Neutrophil (primary cell): ENCODE data around the gene ST13.
"Not testable (repeated sequence)": the region's sequence is repeated elsewhere in the genome, so short reads cannot be mapped to it uniquely, and the experiment has no call there.

ENCODE experiments used
- H3K27ac ChIP-seq: fragments of 200-600 bp; sonication (generic); 2 replicates; pipeline ENCODE4 v1.5.1; 2016; ENCODE audit warnings: mild to moderate bottlenecking, moderate library complexity
- H3K27me3 ChIP-seq: fragments of 200-600 bp; sonication (generic); 2 replicates; pipeline ENCODE4 v1.6.0; 2016; ENCODE audit warnings: mild to moderate bottlenecking
- H3K36me3 ChIP-seq: fragments of 200-600 bp; sonication (generic); 2 replicates; pipeline ENCODE4 v1.5.1; 2017
- H3K4me1 ChIP-seq, 2 experiments: fragments of 200-600 bp in 1 of 2; sonication (generic) in 1 of 2; 1 replicate in 1 of 2; 2 replicates in 1 of 2; pipeline versions ENCODE4 v1.5.1 to v1.6.1; 2013 to 2016; ENCODE audit warnings: low read depth in 1 of 2, low read length in 1 of 2, mild to moderate bottlenecking in 1 of 2, moderate library complexity in 1 of 2; ENCODE audit not compliant: control insufficient read depth in 1 of 2, insufficient read depth in 1 of 2
- H3K4me3 ChIP-seq, 2 experiments: fragments of 200-600 bp in 1 of 2; sonication (generic) in 1 of 2; 1 replicate in 1 of 2; 2 replicates in 1 of 2; pipeline ENCODE4 v1.5.1; 2013 to 2016; ENCODE audit warnings: low read depth in 1 of 2, low read length in 1 of 2, mild to moderate bottlenecking in 1 of 2, moderate library complexity in 1 of 2
- H3K9me3 ChIP-seq: fragments of 200-600 bp; sonication (generic); 2 replicates; pipeline ENCODE4 v1.5.1; 2016
- TF ChIP-seq, protein P1 (sequence below): fragments of 200-600 bp; sonication (generic); IDR thresholded peaks from 2 replicates; pipeline ENCODE4 v1.5.1; 2016; ENCODE audit warnings: antibody characterized with exemption

ST13 gene

DNA sequence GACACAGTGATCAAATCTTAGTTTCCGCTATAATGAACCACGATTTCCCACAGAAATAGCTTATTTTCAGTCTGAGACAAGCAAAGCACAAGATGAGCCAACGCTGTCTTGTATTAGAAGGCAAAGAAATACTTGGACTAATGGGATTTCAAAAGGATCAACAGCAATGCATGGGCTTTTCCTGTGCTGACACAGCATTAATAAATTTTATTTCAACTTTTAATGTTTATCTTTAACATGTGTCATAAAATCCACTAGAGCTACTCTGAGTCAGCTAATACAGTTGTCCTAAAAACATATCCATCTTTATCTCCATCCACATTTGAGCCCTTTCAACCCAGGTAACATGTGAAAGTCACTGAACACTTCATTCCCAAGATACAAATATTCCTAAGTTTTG, 21.8 kb downstream of the ST13 start:
- Histone ChIP-seq H3K27me3 (no peaks in the 10 kb centered on the region), H3K9me3 (no peaks in the 10 kb centered on the region), H3K4me1 (no peaks in the 10 kb centered on the region), H3K36me3 (peaks cover 76% of the 10 kb centered on the region), H3K4me3 (no peak overlapping the region), H3K27ac (no peak overlapping the region)
- TF ChIP-seq, protein P1, sequence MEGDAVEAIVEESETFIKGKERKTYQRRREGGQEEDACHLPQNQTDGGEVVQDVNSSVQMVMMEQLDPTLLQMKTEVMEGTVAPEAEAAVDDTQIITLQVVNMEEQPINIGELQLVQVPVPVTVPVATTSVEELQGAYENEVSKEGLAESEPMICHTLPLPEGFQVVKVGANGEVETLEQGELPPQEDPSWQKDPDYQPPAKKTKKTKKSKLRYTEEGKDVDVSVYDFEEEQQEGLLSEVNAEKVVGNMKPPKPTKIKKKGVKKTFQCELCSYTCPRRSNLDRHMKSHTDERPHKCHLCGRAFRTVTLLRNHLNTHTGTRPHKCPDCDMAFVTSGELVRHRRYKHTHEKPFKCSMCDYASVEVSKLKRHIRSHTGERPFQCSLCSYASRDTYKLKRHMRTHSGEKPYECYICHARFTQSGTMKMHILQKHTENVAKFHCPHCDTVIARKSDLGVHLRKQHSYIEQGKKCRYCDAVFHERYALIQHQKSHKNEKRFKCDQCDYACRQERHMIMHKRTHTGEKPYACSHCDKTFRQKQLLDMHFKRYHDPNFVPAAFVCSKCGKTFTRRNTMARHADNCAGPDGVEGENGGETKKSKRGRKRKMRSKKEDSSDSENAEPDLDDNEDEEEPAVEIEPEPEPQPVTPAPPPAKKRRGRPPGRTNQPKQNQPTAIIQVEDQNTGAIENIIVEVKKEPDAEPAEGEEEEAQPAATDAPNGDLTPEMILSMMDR, result no peak

DNA sequence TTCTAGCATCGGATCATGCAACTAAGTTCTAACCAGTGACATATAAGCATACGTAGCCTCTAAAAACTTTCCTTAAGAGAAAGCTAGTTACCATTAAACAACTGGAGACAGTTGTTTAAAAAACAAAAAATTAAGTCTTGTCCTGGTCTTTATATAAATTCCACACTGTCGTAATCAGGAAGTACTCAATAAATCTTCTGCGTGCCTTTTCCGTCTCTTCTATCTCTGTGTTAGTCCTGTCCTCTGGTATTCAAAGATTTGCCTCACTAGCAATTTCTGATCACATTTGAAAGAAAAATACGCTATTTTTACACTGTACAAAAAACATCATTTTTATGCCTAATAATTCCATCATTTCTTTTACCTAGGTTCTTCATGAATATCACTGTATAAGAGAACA, 27.3 kb downstream of the ST13 start:
- Histone ChIP-seq H3K36me3 (peaks cover 71% of the 10 kb centered on the region), H3K27ac (no peak overlapping the region)
- TF ChIP-seq, protein P1, result no peak

DNA sequence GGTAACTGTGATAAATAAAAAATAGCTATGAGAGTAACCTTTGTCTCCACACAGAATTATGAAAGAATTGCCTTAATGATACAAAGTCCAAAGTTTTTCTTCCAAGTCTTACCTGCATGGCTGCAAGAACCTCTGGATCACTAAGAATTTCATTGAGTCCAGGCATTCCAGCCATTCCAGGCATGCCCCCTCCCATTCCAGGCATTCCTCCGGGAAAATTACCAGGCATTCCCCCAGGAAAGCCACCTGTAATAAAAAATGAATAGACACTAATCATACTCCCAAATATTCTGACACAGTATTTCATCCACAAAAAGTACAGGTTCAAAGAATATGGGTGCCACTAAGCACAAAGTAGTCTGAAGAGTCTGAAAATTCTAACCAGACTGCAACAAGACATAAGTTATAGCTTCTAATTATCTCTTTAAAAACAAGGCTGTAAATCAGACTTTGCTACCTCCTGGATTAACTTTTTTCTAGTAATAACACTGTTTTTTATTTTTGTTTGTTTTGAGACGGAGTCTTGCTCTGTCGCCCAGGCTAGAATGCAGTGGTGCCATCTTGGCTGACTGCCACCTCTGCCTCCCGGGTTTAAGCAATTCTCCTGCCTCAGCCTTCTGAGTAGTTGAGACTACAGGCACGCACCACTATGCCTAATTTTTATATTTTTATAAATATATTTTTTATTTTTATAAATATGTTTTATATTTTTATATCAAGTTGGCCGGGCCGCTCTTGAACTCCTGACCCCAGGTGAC, 29.3 kb downstream of the ST13 start:
- H3K9me3 ChIP-seq, result no peaks in the 10 kb centered on the region
- no peaks in the 10 kb centered on the region for H3K27me3 ChIP-seq
- H3K4me1 ChIP-seq, result no peaks in the 10 kb centered on the region
- H3K36me3 ChIP-seq, result peaks cover 65% of the 10 kb centered on the region
- TF ChIP-seq, protein P1, result no peak
- no peak overlapping the region for H3K4me3 ChIP-seq
- no peak overlapping the region for H3K27ac ChIP-seq

More for the DNA sequence above, 27.3 kb downstream of the ST13 start:
- Histone ChIP-seq H3K9me3 (no peaks in the 10 kb centered on the region), H3K4me1 (no peaks in the 10 kb centered on the region), H3K27me3 (no peaks in the 10 kb centered on the region), H3K4me3 (no peak overlapping the region)

DNA sequence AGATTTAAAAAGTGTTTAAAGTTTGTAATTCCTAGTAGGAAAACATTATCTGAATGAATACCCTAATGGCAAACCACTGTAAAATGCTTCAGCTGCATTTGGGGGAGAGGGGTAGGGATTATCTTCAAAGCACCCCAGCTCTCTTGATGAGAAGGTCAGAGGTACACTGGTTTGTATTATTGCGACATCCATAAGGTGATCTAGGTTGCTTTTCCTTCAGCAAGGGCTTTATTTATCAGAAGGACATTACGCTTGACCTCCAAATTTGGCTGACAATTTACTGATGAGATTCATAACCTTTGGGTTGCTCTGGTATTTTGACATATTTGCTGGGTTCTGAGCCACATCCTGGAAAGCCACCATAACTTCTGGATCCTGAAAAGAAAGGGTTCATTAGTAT, 30.1 kb downstream of the ST13 start:
- not testable (repeated sequence) for H3K4me1 ChIP-seq, H3K27ac ChIP-seq, H3K27me3 ChIP-seq, H3K9me3 ChIP-seq, H3K4me3 ChIP-seq
- H3K36me3 ChIP-seq, result peaks cover 57% of the 10 kb centered on the region

DNA sequence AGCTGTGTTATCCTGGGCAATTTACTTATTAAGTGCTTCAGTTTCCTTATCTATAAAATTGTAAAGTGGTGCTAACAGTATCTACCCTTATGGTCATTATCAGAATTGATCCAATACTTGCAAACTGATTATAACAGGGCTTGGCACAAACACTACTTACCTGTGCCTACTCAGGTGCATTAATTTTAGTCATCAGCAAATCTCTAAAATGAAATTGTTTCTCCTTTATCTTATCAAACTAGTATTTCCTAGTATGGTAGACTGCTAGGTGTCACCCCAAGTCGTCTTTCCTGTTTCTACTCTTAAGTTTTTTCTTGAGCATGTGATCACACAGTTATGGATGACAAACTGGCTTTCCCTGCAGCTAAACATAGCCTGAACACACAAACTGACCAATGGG, 33.0 kb downstream of the ST13 start:
- H3K27ac ChIP-seq, result no peak overlapping the region

DNA sequence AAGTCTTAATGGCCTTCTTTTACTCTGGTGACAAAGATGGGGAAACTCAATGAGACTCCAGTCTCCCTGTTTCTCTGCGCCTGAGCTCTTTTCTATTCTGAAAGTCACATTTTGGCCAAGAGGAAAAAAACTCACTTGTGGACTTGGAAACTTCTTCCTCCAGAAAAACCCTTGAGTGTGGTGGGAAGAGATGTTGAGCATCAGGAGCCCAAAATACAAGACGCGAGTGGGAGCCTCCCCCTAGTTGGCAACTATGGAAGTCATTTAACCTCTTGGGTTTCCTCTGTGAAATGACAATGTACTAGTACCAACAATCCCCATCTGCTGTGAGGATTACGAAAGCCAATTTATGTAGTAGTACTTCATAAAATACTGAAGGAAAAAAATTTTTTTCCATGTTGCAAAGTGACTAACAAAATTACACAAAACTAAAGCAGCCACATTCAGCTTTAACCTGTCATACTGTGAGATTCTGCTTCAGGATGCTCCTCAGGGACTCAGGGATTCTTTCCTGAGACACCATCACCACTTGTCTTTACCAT, 36.8 kb downstream of the ST13 start:
- Histone ChIP-seq H3K36me3 (peaks cover 8% of the 10 kb centered on the region), H3K4me1 (peaks cover 11 to 18% of the 10 kb centered on the region in 2 experiments), H3K27ac (peak overlapping the region; percentile 77), H3K27me3 (no peaks in the 10 kb centered on the region), H3K4me3 (peak overlapping the region; percentile 92 to 98), H3K9me3 (no peaks in the 10 kb centered on the region)
- TF ChIP-seq, protein P1, result no peak

More for the DNA sequence above, 33.0 kb downstream of the ST13 start:
- H3K4me1 ChIP-seq, result peaks cover 7 to 14% of the 10 kb centered on the region in 2 experiments
- H3K36me3 ChIP-seq, result peaks cover 32% of the 10 kb centered on the region
- TF ChIP-seq, protein P1, result no peak
- no peak overlapping the region for H3K4me3 ChIP-seq
- no peaks in the 10 kb centered on the region for H3K9me3 ChIP-seq
- H3K27me3 ChIP-seq, result no peaks in the 10 kb centered on the region
